ENCODE data around the gene C1QC. TPM values are rescaled to one million over a fixed set of nuclear protein-coding genes. Genes with fewer than 3 reads are reported as not detected.

The C1QC gene
- total and polyA plus RNA-seq, 2 of the 8 experiments (the other 6 are each of a cell fraction or from before 2014, with no cell fraction given): not detected

DNA sequence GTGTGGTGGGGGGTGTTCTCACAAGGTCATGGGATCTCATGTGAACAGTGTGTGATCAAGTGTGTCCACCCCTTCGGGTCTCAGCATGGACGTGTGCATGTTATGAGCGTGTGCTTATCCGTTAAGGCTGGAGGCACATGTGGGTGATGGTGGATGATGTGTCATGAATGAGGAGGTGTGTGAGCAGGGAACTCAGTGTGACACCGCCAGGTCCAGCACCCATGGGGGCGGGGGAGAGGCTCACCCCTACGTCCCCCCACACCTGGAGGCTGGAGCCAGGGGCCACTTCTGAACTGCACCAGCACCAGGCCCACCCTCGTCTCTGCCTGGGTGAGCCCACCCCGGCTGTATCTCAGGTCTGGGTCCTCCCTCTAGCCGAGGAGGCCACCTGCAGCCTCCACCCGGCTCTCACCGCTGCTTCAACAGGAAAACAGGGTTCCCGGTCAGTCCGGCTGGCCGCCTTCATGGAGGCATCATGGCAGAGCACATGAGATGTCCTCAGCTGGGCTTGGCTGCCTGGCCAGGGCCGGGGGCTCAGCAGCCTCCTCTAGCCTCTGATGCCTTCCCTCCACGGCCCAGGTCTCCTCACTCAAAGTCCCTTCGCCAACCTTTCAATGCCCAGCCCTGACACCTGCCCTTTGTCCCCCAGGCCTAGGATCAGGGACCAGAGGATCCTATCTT lies 41.2 kb upstream of the C1QC start:
- Histone ChIP-seq H3K27ac (ENCODE audit: low read depth, low read length) (no peak overlapping the region), H3K4me3 (ENCODE audit: extremely low read depth in 1 of 4, insufficient read depth in 2 of 4, low read depth in 3 of 4, low read length in 4 of 4) (no peak overlapping the region), H3K36me3 (ENCODE audit: control insufficient read depth in 2 of 4, insufficient read depth in 4 of 4, low read length in 3 of 4) (no peaks in the 10 kb centered on the region), H4K8ac (ENCODE audit: extremely low read depth, insufficient read depth, low read length) (peak overlapping the region; percentile 57; the same call in 1 of the 2 replicates), H3K9me3 (ENCODE audit: insufficient read depth in 2 of 2, low read depth in 1 of 2, low read length in 1 of 2) (no peaks in the 10 kb centered on the region), H2BK15ac (ENCODE audit: low read length) (0 out of 2 replicates have a peak overlapping the region, but pooled peaks have one; percentile 31), H3K23ac (ENCODE audit: insufficient read length) (no peak overlapping the region), H3K4me1 (replicated peaks in 1 of 4; ENCODE audit: control insufficient read depth in 3 of 4, insufficient read depth in 4 of 4, low read length in 3 of 4) (no peaks in the 10 kb centered on the region; a peak in 3 of 7 replicates), H3K18ac (ENCODE audit: extremely low read depth, low read length) (no peak overlapping the region), H3K56ac (replicated peaks; ENCODE audit: insufficient read length, low read depth, low read length) (no peak overlapping the region), H4K5ac (ENCODE audit: insufficient read length, low read depth, low read length) (no peak overlapping the region), H3K14ac (ENCODE audit: insufficient read length) (no peak overlapping the region), H2AFZ (ENCODE audit: low read length) (no peak overlapping the region), H2BK20ac (ENCODE audit: low read length) (no peak overlapping the region), H3K4me2 (ENCODE audit: insufficient read depth in 1 of 2, low read depth in 2 of 2, low read length in 2 of 2) (no peak overlapping the region), H3K9ac (replicated peaks in 1 of 4; ENCODE audit: extremely low read depth in 1 of 4, low read depth in 3 of 4, low read length in 3 of 4) (no peak overlapping the region), H2BK120ac (replicated peaks; ENCODE audit: low read depth, low read length) (no peak overlapping the region), H3K79me1 (ENCODE audit: low read depth, low read length) (no peaks in the 10 kb centered on the region), H3K4ac (replicated peaks; ENCODE audit: insufficient read length, low read depth, low read length) (no peak overlapping the region), H3K79me2 (ENCODE audit: control insufficient read depth in 1 of 2, insufficient read depth in 2 of 2, low read length in 2 of 2) (no peaks in the 10 kb centered on the region), H3K23me2 (ENCODE audit: low read depth, low read length) (peaks cover 2% of the 10 kb centered on the region; the same call in 1 of the 2 replicates), H2BK12ac (ENCODE audit: low read depth, low read length) (no peak overlapping the region; the same call in 1 of the 2 replicates), H4K91ac (replicated peaks; ENCODE audit: insufficient read length, low read length) (no peak overlapping the region), H2AK5ac (ENCODE audit: low read depth, low read length) (no peak overlapping the region), H4K20me1 (replicated peaks in 1 of 2; ENCODE audit: control insufficient read depth in 1 of 2, insufficient read depth in 2 of 2, low read length in 2 of 2) (peaks cover 0 to 1% of the 10 kb centered on the region in 2 experiments), H3K27me3 (replicated peaks in 1 of 4; ENCODE audit: control insufficient read depth in 3 of 4, extremely low read depth in 1 of 4, insufficient read depth in 3 of 4, low read length in 3 of 4) (peaks cover 0 to 7% (median 0%) of the 10 kb centered on the region in 4 experiments; a peak in 1 of 7 replicates), H2BK5ac (ENCODE audit: low read depth, low read length) (no peak overlapping the region)
- no peak for DNase-seq (ENCODE audit: low read depth in 1 of 2, low spot score in 2 of 2)
- ChIA-PET CTCF (ENCODE audit: partially characterized antibody) (no interaction called here), POLR2A (ENCODE audit: partially characterized antibody) (no interaction called here)
- FAIRE-seq: no peak
- no peak for TF ChIP-seq TEAD4 (IDR thresholded peaks at IDR 0.05; ENCODE audit: low read depth, low read length)
- no peak for TF ChIP-seq RBBP5 (IDR thresholded peaks at IDR 0.05; ENCODE audit: borderline replicate concordance, low read depth, low read length)
- TF ChIP-seq ZNF274 (IDR thresholded peaks at IDR 0.05; ENCODE audit: borderline replicate concordance, extremely low read depth, low read length): no peak
- TF ChIP-seq KDM5A (IDR thresholded peaks at IDR 0.05; ENCODE audit: low read length): no peak
- TF ChIP-seq TBP (IDR thresholded peaks at IDR 0.05; ENCODE audit: low read depth, low read length): no peak
- no peak for TF ChIP-seq TCF12 (IDR thresholded peaks at IDR 0.05; ENCODE audit: low read depth, low read length)
- TF ChIP-seq JUN (IDR thresholded peaks at IDR 0.05; ENCODE audit: low read depth, low read length): no peak
- no peak for TF ChIP-seq SP1 (IDR thresholded peaks at IDR 0.05; ENCODE audit: low read depth, low read length)
- TF ChIP-seq TAF7 (optimal IDR thresholded peaks at IDR 0.05; ENCODE audit: borderline replicate concordance, low read depth, low read length): no peak
- no peak for TF ChIP-seq BCL11A (IDR thresholded peaks at IDR 0.05; ENCODE audit: low read depth in 2 of 2, low read length in 2 of 2)
- no peak for TF ChIP-seq NRF1 (IDR thresholded peaks at IDR 0.05; ENCODE audit: low read depth, low read length)
- TF ChIP-seq SRF (IDR thresholded peaks at IDR 0.05; ENCODE audit: low read depth, low read length): no peak
- no peak for TF ChIP-seq HDAC6 (IDR thresholded peaks at IDR 0.05; ENCODE audit: low read depth, low read length)
- no peak for TF ChIP-seq FOSL1 (IDR thresholded peaks at IDR 0.05; ENCODE audit: insufficient read depth, low read depth, low read length)
- 88% methylated on average over 16 of the region's 18 CpGs; no CpG with 5 or more reads in 1 of the 2 experiments for whole genome bisulfite sequencing, 2 experiments (ENCODE audit: extremely low coverage in 1 of 2, insufficient coverage in 1 of 2, insufficient read length in 1 of 2, insufficient replicate concordance in 2 of 2, low coverage in 1 of 2, low lambda C conversion rate in 2 of 2, missing lambda C conversion rate in 1 of 2)

Measured in H1 (cell line).